Stimulated activated effector memory CD8-positive, alpha-beta T cell treated with anti-CD3 and anti-CD28 coated beads, Interleukin-12 subunit alpha, Interleukin-12 subunit beta, amount 100 ng/mL, for 72 hours (primary cell): ENCODE results near the gene EXOC3L1.
A peak's percentile ranks its signal among the peaks of the same experiment; 100 is the strongest.

Experiments used
- ATAC-seq: fragments of 150-1000 bp; cut with Tn5 transposase; 2 replicates; pipeline ENCODE4 v1.10.0; 2021
- DNase-seq, 2 donors: peaks; one replicate each; pipeline ENCODE4 v3.0.0; 2021 to 2022; ENCODE audit warnings: low spot score in 2 of 2
- H3K27ac Mint-ChIP-seq: one replicate; pipeline ENCODE4 v1.8.0; 2022; ENCODE audit warnings: mild to moderate bottlenecking, mixed read lengths
- H3K36me3 Mint-ChIP-seq: one replicate; pipeline ENCODE4 v1.8.0; 2022; ENCODE audit warnings: mild to moderate bottlenecking, mixed read lengths
- H3K4me1 Mint-ChIP-seq: one replicate; pipeline ENCODE4 v1.8.0; 2022; ENCODE audit warnings: mixed read lengths
- H3K4me3 Mint-ChIP-seq: one replicate; pipeline ENCODE4 v1.8.0; 2022; ENCODE audit warnings: mild to moderate bottlenecking, mixed read lengths
- H3K9me3 Mint-ChIP-seq: one replicate; pipeline ENCODE4 v1.8.0; 2022; ENCODE audit warnings: mixed read lengths

EXOC3L1 gene

GRCh38 chr16:67183627-67184452 is 6.1 kb downstream of the EXOC3L1 start, which contains the start of gene MATCAP1:
Gene MATCAP1, minus strand, starts transcription at chr16:67183963. Its CDS starts 3,353 bp downstream, at chr16:67180610.
- Mint-ChIP-seq H3K4me1 (peaks cover 24% of the 10 kb centered on the region), H3K4me3 (no peak within 1 kb of the TSS), H3K9me3 (no peaks in the 10 kb centered on the region), H3K27ac (no peak within 1 kb of the TSS), H3K36me3 (peaks cover 17% of the 10 kb centered on the region)
- DNase-seq (peak; percentile 91 to 97), ATAC-seq (peak; percentile 94)

GRCh38 chr16:67183284-67183626 is 6.7 kb downstream of the EXOC3L1 start:
- peaks cover 23% of the 10 kb centered on the region for H3K36me3 Mint-ChIP-seq
- no peak for DNase-seq
- ATAC-seq: no peak
- H3K4me3 Mint-ChIP-seq: no peak overlapping the region
- peaks cover 29% of the 10 kb centered on the region for H3K4me1 Mint-ChIP-seq
- H3K27ac Mint-ChIP-seq: no peak overlapping the region
- no peaks in the 10 kb centered on the region for H3K9me3 Mint-ChIP-seq

- Mint-ChIP-seq H3K36me3 (peaks cover 31% of the 10 kb centered on the region), H3K27ac (no peak overlapping the region), H3K9me3 (no peaks in the 10 kb centered on the region), H3K4me3 (no peak overlapping the region), H3K4me1 (peaks cover 39% of the 10 kb centered on the region)
- DNase-seq (no peak), ATAC-seq (no peak)
These were observed 7.6 kb downstream of the EXOC3L1 start for GRCh38 chr16:67182288-67182687.

- DNase-seq (no peak), ATAC-seq (no peak)
- Mint-ChIP-seq H3K9me3 (no peaks in the 10 kb centered on the region), H3K4me1 (peaks cover 47% of the 10 kb centered on the region), H3K27ac (no peak overlapping the region), H3K4me3 (no peak overlapping the region), H3K36me3 (peaks cover 41% of the 10 kb centered on the region)
These were observed 8.6 kb downstream of the EXOC3L1 start for GRCh38 chr16:67181346-67181745.

GRCh38 chr16:67180166-67180565 is 9.8 kb downstream of the EXOC3L1 start:
- DNase-seq: no peak
- Mint-ChIP-seq H3K27ac (no peak overlapping the region), H3K36me3 (peaks cover 49% of the 10 kb centered on the region), H3K4me1 (peaks cover 53% of the 10 kb centered on the region), H3K4me3 (peak overlapping the region; percentile 95), H3K9me3 (no peaks in the 10 kb centered on the region)
- no peak for ATAC-seq

GRCh38 chr16:67179421-67180080 is 10.4 kb downstream of the EXOC3L1 start:
- Mint-ChIP-seq H3K4me1 (peaks cover 53% of the 10 kb centered on the region), H3K4me3 (peak overlapping the region; percentile 95), H3K9me3 (no peaks in the 10 kb centered on the region), H3K27ac (no peak overlapping the region), H3K36me3 (peaks cover 52% of the 10 kb centered on the region)
- DNase-seq (no peak), ATAC-seq (no peak)

- Mint-ChIP-seq H3K36me3 (peaks cover 67% of the 10 kb centered on the region), H3K27ac (peak overlapping the region; percentile 24), H3K9me3 (no peaks in the 10 kb centered on the region), H3K4me3 (peak overlapping the region; percentile 95), H3K4me1 (peaks cover 62% of the 10 kb centered on the region)
- DNase-seq (no peak), ATAC-seq (peak; percentile 59)
These were observed 11.9 kb downstream of the EXOC3L1 start for GRCh38 chr16:67177743-67178699.

GRCh38 chr16:67176662-67177061 is 13.3 kb downstream of the EXOC3L1 start:
- Mint-ChIP-seq H3K9me3 (no peaks in the 10 kb centered on the region), H3K4me3 (peak overlapping the region; percentile 95), H3K27ac (no peak overlapping the region), H3K4me1 (peaks cover 71% of the 10 kb centered on the region), H3K36me3 (peaks cover 73% of the 10 kb centered on the region)
- ATAC-seq: no peak
- DNase-seq: no peak

- DNase-seq (peak in 1 of 2 donors; percentile 39), ATAC-seq (no peak)
- Mint-ChIP-seq H3K27ac (peak overlapping the region; percentile 93), H3K4me1 (peaks cover 87% of the 10 kb centered on the region), H3K36me3 (peaks cover 85% of the 10 kb centered on the region), H3K9me3 (no peaks in the 10 kb centered on the region), H3K4me3 (peak overlapping the region; percentile 95)
These were observed 15.2 kb downstream of the EXOC3L1 start for GRCh38 chr16:67174706-67175231.

GRCh38 chr16:67173808-67174705 is 15.9 kb downstream of the EXOC3L1 start:
- peak; percentile 58 to 80 for DNase-seq
- peak; percentile 68 for ATAC-seq
- peak overlapping the region; percentile 93 for H3K27ac Mint-ChIP-seq
- H3K36me3 Mint-ChIP-seq: peaks cover 87% of the 10 kb centered on the region
- peak overlapping the region; percentile 95 for H3K4me3 Mint-ChIP-seq
- H3K4me1 Mint-ChIP-seq: peaks cover 88% of the 10 kb centered on the region
- H3K9me3 Mint-ChIP-seq: no peaks in the 10 kb centered on the region

GRCh38 chr16:67173323-67173722 is 16.6 kb downstream of the EXOC3L1 start:
- Mint-ChIP-seq H3K27ac (peak overlapping the region; percentile 93), H3K36me3 (peaks cover 87% of the 10 kb centered on the region), H3K4me1 (peaks cover 88% of the 10 kb centered on the region), H3K4me3 (peak overlapping the region; percentile 95), H3K9me3 (no peaks in the 10 kb centered on the region)
- ATAC-seq (no peak), DNase-seq (no peak)

- no peaks in the 10 kb centered on the region for H3K9me3 Mint-ChIP-seq
- peak overlapping the region; percentile 77 for H3K27ac Mint-ChIP-seq
- H3K4me3 Mint-ChIP-seq: peak overlapping the region; percentile 95
- peaks cover 84% of the 10 kb centered on the region for H3K4me1 Mint-ChIP-seq
- peaks cover 88% of the 10 kb centered on the region for H3K36me3 Mint-ChIP-seq
- ATAC-seq (peak; percentile 26), DNase-seq (no peak)
These were observed 18.8 kb downstream of the EXOC3L1 start for GRCh38 chr16:67170949-67171649.

GRCh38 chr16:67170168-67170948 is 19.6 kb downstream of the EXOC3L1 start, which contains the start of gene NOL3:
Gene NOL3, plus strand, starts transcription at chr16:67170538.
- Mint-ChIP-seq H3K9me3 (no peaks in the 10 kb centered on the region), H3K36me3 (peaks cover 84% of the 10 kb centered on the region), H3K27ac (peak within 1 kb of the TSS; percentile 77), H3K4me1 (peaks cover 81% of the 10 kb centered on the region), H3K4me3 (peak within 1 kb of the TSS; percentile 95)
- peak; percentile 55 to 74 for DNase-seq
- ATAC-seq: peak; percentile 66
